Measurements from ENCODE around the gene SRSF12.
A peak's percentile ranks its signal among the peaks of the same experiment; 100 is the strongest.
"Not testable (repeated sequence)": the region's sequence is repeated elsewhere in the genome, so short reads cannot be mapped to it uniquely, and the experiment has no call there.

Gene SRSF12

GRCh38 chr6:89128256-89128671, 10.4 kb upstream of the SRSF12 start:
- not testable (repeated sequence) for DNase-seq

DNA sequence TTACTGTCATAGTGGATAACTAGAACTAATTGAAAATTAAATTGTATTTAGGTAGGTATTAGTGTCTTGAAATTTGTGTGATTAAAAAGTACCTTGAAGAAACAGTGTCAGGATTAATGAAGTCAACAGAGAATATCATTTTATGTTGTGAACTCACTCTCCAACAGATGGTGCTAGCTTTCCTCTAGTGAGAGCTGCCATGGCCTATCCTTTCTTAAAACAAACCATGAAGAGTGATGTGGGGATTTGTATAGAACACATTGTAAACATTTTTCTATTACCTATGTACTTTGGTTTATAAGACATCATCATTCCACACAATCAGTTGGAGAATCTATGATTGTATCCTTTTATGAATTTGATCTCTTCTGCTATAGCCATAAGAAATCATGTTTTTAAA, 4.8 kb upstream of the SRSF12 start:
- DNase-seq = no peak

GRCh38 chr6:89121934-89122333, 4.1 kb upstream of the SRSF12 start:
- DNase-seq = no peak

- DNase-seq = no peak
Observed at GRCh38 chr6:89120371-89120770, 2.5 kb upstream of the SRSF12 start.

DNA sequence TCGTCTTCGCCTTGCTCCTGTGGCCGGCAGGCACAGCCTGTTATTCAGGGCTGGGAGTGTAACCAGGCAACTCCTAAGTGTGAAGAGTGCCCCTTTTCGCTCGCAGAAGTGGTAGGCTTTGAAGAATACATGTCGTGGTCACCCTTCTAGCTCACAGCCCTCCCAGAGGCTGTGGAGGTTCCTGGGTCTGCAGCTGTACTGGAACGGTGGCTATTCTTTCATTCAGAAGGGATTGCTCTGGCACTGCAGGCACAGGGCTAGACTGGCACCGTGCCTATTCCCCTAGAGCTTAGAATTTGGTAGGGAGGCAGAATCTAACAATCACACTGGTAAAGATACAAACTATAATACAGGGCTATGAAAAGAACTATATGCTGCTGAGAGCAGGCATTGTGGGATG, 1.1 kb upstream of the SRSF12 start:
- DNase-seq = no peak

DNA sequence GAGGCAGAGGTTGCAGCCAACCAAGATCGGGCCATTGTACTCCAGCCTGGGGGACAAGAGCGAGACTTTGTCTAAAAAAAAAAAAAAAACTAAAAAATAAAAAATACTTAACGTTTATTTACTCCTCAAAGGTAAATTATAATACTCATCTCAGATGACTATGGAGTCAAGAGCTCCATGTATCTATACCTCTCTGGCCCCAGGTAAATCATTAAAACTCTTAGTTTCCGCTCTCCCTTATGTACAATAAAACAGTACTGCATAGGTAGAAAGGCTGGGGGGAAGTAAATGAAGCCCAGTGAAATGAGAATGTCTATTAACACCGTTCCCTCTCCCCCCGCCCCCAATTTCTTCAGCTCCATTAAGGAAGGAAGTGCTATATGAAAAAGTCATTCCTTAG, 1.2 kb downstream of the SRSF12 start:
- no peak for DNase-seq

DNA sequence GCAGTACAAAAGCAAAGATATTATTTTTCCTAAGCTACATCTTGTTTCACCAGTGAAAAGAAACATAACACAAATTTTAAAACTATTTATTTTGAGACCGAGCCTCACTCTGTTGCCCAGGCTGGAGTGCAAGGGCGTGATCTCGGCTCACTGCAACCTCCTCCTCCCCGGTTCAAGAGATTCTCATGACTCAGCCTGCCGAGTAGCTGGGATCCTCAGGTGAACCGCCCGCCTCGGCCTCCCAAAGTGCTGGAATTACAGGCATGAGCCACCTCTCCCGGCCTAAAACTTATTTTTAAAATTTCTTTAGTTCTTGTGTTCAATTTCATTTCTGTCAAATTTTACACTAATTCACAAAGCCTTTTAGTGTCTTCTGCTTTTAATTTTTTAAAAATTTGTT, 5.9 kb downstream of the SRSF12 start:
- DNase-seq = no peak

GRCh38 chr6:89110284-89110683, 7.6 kb downstream of the SRSF12 start:
- DNase-seq = no peak

DNA sequence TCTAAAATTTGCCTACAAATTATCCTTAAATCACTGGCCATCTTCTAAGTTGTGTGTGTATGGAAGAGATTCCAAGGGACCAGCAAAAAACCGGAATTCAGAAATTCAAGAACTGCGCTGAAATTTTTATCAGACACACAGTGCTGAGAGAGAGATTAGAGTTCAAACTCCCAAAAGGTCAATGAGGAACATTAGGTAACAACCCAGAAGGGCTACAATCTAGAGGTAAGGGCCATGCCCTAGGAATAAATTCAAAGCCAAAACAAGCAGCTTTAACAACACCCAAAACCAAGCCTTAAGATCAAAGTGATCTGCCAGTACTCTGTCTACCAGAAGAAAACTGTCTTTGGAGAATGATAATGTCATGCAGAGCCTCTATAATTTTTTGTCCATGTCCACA, 17.8 kb downstream of the SRSF12 start:
- DNase-seq = no peak

- DNase-seq = no peak
Observed at GRCh38 chr6:89098461-89098860, 19.4 kb downstream of the SRSF12 start.

DNA sequence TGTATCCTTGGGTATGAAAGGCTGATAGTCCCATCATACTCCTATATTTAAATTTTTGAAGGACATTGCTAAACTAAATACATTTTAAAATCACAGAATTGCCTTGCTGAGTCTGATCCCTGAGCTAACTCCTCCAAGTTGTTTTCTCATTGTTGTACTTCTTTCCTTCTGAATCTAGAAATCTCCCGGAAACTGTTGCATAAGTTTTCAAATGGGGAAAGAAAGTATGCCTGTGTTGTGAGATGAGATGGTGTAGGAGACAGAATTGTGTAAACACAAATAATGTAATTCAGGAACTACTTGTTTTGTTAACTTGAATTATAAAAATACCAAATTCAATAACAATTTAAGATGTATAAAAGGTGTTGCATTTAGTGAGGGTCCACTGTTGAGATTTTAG, 30.0 kb downstream of the SRSF12 start:
- no peak for DNase-seq

GRCh38 chr6:89085409-89086205, 32.3 kb downstream of the SRSF12 start:
- no peak for DNase-seq

DNA sequence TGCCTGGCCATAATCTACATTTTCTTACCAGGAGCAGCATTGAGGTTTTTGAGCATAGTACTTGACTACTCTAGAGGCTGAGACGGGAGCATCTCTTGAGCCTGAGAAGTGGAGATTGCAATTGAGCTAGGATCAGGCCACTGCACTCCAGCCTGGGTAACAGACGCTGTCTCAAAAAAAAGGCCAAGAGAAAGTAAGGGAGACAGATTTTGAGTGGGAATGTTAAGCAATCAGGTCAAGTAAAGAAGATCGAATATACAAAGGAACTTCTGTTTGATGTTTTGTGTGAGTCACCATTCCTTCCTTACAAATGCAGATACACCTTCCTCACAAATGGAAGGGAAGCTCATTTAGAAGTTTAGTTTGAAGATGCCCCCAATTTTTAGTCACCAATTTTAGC, 32.9 kb downstream of the SRSF12 start:
- DNase-seq = no peak

- no peak for DNase-seq
Observed at GRCh38 chr6:89084542-89084941, 33.3 kb downstream of the SRSF12 start.

DNA sequence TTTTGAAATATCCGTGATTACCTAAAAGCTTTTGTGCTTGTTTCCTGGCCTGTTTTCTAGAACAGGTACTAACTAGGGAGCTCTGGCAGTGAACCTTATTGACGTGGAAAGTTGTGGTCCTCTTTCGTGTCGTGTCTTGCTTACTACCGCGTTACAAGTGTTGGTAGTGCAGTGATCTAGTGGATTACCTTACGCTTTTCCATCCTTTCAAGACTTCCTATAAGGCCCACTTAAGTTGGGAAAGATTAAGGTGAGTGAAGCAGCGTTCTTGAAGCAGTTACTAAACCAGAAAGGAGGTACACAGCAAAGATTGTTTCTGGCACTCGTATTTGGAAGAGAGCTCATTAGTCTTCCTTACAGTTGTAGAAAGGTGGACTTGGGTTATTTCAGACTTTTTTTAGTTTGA, 35.4 kb downstream of the SRSF12 start:
- DNase-seq = peak; percentile 16

DNA sequence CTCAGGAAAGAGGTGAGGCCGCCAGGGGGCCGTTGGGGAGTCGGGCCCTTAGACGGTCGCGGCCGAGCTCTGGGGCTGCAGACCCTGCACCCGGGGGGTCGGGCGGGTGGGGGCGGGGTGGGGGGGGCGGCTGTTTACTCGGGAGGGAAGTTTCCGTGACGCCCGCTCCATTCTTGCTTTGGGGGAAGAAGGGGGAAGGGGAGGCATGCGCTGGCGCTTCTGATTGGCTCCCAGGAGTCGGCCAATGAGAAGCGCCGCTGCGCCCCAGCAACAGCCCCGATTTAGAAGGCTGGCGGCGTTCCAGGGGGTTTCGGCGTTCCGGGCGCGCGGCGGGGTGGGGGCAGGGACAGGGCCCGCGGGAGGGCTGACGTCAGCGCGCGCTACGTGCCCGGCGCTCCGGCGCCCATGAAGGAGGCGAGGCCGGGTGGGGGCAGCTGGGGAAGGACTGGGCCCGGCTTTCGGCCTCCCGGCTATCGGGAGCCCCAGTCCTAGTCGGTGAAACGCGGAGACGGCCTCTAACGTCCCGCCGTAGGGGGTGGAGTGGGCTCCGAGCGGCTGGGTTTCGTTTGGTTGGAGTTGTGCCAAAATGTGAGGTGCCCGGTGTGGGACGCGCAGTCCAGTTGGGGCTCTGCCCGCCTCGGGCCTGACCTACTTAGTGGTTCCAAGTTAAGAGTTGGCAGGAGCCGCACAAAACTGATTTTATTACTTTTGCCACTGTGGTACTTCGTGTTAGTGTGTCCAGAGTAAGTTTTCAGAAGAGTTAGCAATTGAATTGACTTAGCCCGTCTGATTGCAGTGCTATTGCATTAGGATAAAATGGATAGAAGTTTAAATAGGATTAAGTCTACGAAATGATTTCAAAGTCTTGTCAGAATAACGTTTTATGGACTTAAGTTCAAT, 36.2 kb downstream of the SRSF12 start:
- DNase-seq = peak; percentile 99

- DNase-seq = no peak
Observed at GRCh38 chr6:89081129-89081422, 36.8 kb downstream of the SRSF12 start.

GRCh38 chr6:89080281-89081128, 37.4 kb downstream of the SRSF12 start, which contains the start of gene PNRC1:
Gene PNRC1 (plus strand): TSS chr6:89080751. CDS start chr6:89080895, 144 bp downstream.
- peak; percentile 100 for DNase-seq

- DNase-seq = peak; percentile 51
Observed at GRCh38 chr6:89079511-89080234, 38.2 kb downstream of the SRSF12 start.

DNA sequence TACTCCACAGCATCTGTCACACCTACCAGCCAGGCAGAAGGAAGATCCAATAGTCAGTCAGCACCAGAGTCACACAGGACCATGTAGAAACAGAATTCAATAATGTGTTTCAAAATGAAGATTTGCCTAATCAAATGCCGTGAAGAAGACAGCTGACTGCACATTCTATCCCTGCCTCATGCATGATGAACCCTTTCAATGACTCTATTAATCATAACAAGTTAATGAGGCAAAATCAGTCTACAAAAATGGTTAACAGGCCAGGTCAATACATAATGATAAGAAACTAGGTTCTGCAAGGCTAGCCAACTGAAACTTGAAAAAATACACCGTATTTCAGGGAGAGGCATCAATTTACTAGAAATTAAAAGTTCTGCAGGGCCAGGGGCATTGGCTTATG, 44.0 kb downstream of the SRSF12 start:
- DNase-seq = no peak

DNA sequence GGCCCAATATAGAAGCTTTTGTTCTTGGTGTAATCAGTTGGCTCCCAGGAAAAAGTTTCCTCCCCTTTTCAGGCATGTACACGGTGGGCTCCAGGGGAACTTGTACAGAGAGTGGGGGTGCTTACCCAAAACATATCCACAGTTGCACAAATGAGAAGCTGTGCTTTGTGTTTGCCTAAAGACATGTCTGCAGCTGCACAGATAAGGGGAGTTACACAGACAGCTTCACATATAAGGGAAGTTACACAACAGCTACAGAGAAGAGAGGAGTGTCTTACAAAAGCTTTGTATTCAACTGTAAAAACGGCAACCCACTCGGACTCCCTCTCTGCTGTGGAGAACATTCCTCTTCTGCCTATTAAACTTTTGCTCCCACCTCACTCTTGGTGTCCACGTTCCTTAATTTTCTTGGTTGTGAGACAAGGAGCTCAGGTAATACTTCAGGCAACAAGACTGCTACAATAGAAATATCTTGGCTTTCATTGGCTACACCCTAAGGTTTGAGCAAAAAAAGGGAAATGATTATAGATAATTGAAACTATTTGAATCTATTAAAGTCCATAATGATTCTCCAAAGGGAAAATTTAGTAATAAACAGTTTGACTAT, 44.8 kb downstream of the SRSF12 start:
- DNase-seq = no peak

- DNase-seq = no peak
Observed at GRCh38 chr6:89071036-89071435, 46.8 kb downstream of the SRSF12 start.
